Liver (tissue), 3 donors: ENCODE results near the gene ANKMY1.

Experiments
- JUND ChIP-seq, 2 donors: IDR thresholded peaks; 2 replicates each; pipeline ENCODE4 v1.6.1; 2016; ENCODE audit warnings: antibody characterized with exemption in 2 of 2
- REST ChIP-seq: IDR thresholded peaks from 2 replicates; pipeline ENCODE4 v1.6.1; 2016; ENCODE audit warnings: antibody characterized with exemption, mild to moderate bottlenecking
- TF ChIP-seq, protein P1 (sequence below): fragments of 150-350 bp; IDR thresholded peaks from 2 replicates; pipeline ENCODE4 v1.5.1; 2017; ENCODE audit warnings: improper control_type of control experiment, low read depth, low read length; ENCODE audit not compliant: missing input control
- donor health status: healthy.
- donor health status: healthy.

- TF ChIP-seq REST = no peak
- TF ChIP-seq, protein P1, sequence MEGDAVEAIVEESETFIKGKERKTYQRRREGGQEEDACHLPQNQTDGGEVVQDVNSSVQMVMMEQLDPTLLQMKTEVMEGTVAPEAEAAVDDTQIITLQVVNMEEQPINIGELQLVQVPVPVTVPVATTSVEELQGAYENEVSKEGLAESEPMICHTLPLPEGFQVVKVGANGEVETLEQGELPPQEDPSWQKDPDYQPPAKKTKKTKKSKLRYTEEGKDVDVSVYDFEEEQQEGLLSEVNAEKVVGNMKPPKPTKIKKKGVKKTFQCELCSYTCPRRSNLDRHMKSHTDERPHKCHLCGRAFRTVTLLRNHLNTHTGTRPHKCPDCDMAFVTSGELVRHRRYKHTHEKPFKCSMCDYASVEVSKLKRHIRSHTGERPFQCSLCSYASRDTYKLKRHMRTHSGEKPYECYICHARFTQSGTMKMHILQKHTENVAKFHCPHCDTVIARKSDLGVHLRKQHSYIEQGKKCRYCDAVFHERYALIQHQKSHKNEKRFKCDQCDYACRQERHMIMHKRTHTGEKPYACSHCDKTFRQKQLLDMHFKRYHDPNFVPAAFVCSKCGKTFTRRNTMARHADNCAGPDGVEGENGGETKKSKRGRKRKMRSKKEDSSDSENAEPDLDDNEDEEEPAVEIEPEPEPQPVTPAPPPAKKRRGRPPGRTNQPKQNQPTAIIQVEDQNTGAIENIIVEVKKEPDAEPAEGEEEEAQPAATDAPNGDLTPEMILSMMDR = no peak
- no peak for TF ChIP-seq JUND (IDR thresholded peaks at IDR 0.05)
Measured at GRCh38 chr2:240573516-240574385, 16.0 kb upstream of the ANKMY1 start.
